Uterus (tissue), 2 donors: ENCODE data around the gene EIF5.

Experiments used
- CTCF ChIP-seq, 4 experiments: fragments of 200-600 bp in 2 of 4; fragments of 450-650 bp in 2 of 4; sonication (generic) in 2 of 4; IDR thresholded peaks; one replicate each; pipeline ENCODE4 v1.5.1; 2016 to 2019; ENCODE audit warnings: antibody characterized with exemption in 4 of 4, mild to moderate bottlenecking in 2 of 4, moderate library complexity in 1 of 4
- POLR2A ChIP-seq, 2 donors: fragments of 450-650 bp; IDR thresholded peaks; one replicate each; pipeline ENCODE4 v1.6.1; 2016; ENCODE audit warnings: antibody characterized with exemption in 2 of 2, mild to moderate bottlenecking in 1 of 2, moderate library complexity in 1 of 2

GRCh38 chr14:103304706-103305105, 29.3 kb upstream of the EIF5 start:
- TF ChIP-seq CTCF (IDR thresholded peaks at IDR 0.05): no peak
- TF ChIP-seq POLR2A (IDR thresholded peaks at IDR 0.05): no peak
